GM21528 (cell line): ENCODE results near the gene KIF19.

Source experiments
- ATAC-seq: cut with Tn5 transposase; IDR thresholded peaks from one replicate; pipeline ENCODE4 v1.9.1; 2021; ENCODE audit warnings: mild to moderate bottlenecking, moderate library complexity; ENCODE audit not compliant: unreplicated experiment, low FRiP score

Gene KIF19

DNA sequence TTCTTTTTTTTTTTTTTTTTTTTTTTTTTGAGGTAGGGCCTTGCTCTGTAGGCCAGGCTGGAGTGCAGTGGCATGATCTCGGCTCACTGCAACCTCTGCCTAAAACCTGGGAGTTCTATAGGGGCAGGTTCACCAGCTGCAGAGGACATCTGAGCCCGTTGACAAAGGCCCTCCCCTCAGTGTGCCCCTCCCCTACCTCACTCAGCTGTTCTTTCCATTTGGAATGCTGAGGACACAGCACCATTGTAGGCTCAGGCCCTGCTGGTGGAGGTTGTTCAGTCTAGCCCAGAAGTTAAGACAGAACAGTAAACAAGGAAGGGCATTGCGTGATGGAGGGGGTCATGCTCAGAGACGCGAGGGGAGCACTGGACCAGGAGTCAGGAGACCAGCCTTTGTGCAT lies 21.8 kb upstream of the KIF19 start:
- ATAC-seq, result no peak

DNA sequence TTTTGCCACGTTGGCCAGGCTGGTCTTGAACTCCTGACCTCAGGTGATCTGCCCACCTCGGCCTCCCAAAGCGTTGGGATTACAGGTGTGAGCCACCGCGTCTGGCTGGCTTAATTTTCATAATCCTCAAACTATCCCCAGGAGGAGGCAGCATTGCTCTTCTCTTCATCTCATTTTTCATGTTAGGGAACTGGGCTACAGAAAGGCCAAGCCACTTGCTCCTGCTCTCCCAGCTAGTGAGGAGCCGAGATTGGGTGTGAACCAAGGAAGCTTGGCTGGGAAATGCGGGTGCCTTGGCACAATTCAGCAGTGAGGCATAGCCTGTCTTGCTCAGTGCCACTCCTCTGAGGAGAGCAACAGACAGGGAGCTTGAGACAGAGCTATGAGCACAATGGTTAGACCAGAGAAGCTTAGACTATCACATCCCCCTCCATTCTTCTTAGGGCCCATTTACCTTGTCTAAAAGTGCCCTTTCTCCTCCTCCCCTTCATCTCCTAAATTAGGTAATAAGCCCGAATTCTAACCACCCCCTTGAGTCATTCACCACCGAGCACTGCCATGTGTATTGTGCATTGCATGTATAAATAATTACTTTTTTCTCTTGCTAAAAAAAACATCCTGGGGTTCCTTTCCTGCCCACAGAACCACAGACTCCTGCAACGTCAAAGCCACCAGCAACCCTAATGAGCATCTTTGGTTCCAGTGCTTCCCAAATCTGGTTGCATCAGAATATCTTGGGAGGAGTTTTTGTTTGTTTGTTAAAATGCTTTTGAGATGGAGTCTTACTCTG lies 20.0 kb upstream of the KIF19 start:
- ATAC-seq, result no peak

GRCh38 chr17:74307984-74308773 lies 17.8 kb upstream of the KIF19 start:
- no peak for ATAC-seq

- ATAC-seq, result no peak
Measured at GRCh38 chr17:74309902-74310301, 16.1 kb upstream of the KIF19 start.

- no peak for ATAC-seq
Measured at GRCh38 chr17:74314877-74315276, 11.1 kb upstream of the KIF19 start.

DNA sequence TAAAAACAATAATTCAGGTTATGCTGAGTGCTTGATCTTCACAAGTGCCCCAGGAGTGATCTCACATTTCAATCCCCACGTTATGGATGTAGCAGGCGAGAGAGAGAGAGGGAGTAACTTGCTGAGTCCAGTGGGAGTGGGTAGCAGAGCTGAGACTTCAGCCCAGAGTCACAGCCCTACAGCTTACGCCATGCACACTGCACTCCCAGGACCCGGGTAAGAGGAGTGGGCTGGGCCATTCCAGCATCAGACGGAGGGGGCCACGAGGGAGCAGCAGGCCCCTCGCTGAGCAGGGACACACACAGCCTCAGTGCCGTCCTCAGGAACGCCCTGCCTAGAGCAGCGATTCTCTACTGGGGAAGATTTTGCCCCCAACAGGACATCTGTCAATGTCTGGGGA lies 9.8 kb upstream of the KIF19 start:
- no peak for ATAC-seq

DNA sequence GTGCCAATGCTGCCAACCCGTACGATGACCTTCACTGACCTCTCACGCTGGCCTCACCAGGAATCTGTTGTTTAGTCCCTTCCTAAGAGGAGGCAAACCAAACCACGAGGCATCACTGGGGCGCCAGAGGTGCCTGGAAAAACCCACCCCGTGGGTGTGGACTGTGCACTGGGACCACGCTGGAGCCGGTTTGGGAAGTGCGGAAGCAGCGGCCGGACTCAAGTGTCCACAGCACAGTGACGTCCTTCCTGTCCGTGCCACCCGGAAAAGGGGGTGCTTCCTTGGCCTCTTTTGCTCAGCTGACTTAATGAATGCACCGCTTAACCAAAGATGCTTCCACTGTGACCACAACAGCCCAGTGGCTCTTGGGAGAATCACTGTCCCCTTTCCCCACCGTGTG lies 9.0 kb upstream of the KIF19 start:
- ATAC-seq, result no peak

DNA sequence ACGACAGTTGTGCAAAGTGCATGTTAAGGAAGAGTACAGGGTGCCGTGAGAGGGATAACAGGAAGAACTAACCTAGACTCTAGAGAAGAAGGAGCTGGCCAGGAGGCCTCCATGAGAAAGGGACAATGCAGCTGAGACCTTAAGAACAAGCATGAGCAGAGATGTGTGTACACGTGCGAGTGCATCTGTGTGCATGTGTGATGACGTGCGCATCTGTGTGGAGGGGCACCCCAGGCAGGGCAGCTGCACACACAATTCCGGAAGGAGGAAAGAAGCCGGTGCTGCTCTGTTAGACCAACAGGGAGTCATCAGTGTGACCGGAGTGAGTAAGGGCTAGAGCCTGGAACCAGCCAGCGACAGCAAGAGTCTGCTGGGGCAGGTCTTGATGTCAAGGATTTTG lies 7.6 kb upstream of the KIF19 start:
- no peak for ATAC-seq

GRCh38 chr17:74324521-74324920 lies 1.5 kb upstream of the KIF19 start:
- ATAC-seq, result no peak

- no peak for ATAC-seq
Measured at GRCh38 chr17:74325376-74325742, 667 bp upstream of the KIF19 start.

- ATAC-seq, result no peak
Measured at GRCh38 chr17:74326506-74326905, 480 bp downstream of the KIF19 start.

DNA sequence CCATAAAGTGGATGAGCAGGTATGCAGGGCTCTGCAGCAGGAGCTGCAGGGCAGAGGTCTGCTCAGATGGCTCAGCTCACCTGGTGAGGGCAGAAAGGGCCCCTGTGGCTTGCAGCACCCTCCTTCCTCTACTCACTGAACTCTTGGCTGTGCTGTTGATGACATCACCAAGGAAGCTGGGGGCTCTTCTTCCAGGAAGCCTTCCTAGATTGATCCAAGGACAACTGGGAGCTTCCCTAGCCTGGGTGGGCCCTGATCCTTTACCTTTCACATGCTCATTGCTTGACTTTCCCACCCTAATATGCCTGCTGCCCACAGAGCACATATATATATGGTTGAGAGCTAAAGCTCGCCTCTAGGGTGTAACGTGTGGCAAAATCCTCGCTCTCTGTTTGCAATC lies 2.5 kb downstream of the KIF19 start:
- no peak for ATAC-seq

DNA sequence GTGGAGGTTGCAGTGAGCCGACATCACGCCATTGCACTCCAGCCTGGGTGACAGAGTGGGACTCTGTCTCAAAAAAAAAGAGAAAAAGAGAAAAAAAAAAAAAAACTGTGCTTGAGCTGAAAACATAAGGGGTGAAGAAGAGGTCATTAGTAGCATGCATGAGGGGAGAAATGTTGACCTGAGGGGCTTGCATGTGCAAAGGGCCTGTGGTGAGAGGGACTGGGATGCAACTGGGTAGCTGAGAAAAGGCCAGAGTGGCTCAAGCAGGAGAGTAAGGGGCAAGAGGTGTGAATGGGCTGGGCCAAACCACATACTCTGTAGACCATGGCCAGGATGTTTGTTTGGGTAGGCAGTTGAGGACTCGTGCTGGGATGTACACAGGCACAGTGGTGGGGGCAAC lies 3.4 kb downstream of the KIF19 start:
- ATAC-seq, result no peak

- ATAC-seq, result no peak
Measured at GRCh38 chr17:74330446-74330845, 4.4 kb downstream of the KIF19 start.

GRCh38 chr17:74332017-74332650 lies 6.1 kb downstream of the KIF19 start:
- ATAC-seq, result no peak

DNA sequence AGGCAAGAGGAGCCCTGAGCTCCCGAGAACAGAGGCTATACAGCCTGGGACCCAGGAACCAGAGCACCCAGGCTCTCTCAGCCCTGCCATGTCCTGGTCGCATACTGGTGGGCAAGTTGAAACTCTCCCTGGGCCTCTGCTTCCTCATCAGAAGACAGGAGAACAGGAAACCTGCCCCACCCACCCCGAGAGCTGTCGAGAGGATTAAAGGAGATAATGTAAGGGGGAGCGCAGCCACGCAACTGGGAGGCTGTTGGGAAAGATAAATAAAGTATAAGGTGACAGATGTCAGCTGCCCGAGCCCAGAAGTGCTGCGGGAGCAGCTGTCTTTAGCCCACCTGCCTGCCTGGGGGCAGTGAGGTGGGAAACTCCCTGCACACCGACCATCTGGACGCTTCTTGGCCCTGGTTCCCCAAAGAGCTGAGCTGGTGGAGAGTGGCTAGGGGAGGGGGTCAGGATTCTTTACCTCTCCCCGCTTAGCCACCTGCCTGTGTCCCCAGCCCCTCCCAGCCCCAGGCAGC lies 6.8 kb downstream of the KIF19 start:
- no peak for ATAC-seq

GRCh38 chr17:74334393-74335039 lies 8.5 kb downstream of the KIF19 start:
- ATAC-seq, result no peak

DNA sequence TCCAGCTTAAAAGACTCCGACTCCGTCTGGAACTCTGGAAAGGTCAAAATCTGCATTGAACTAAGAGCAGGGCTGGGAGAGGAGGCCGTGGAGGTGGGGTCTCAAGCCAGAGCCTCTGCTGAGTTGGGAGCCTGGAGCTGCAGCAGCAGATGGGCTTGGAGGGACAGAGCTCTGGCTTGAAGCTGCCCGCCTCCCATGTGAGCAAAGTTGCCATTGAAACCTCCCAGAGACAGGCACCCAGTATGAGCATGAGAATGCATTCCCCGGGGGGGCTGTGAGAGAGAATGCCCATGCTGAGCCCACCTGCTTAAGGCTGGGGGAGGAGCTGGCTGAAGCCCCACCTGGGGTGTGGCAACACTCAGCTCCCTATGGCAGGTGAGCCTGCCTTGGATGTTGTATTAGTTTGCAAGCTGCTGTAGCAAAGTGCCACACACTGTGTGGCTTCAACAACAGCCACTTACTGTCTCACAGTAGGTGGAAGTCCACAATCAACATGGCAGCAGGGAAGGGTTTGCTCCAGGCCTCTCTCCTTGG lies 9.6 kb downstream of the KIF19 start:
- ATAC-seq, result no peak

DNA sequence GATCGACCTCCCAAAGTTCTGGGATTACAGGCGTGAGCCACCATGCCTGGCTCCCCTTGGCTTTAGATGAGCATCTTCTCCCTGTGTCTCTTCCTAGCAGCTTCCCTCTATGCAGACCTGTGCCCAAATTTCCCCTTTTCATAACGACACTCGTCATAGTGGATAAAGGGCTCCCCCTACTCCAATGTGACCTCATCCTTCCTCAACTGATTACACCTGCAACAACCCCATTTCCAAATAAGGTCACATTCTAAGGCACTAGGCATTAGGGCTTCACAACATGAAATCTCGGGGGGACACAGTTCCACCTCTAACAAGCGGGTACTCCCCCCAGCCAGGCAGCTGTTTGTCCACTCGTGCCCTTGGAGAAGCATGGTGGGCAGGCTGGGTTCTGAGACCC lies 10.3 kb downstream of the KIF19 start:
- no peak for ATAC-seq

- ATAC-seq, result no peak
Measured at GRCh38 chr17:74337834-74338500, 11.9 kb downstream of the KIF19 start.
